VCaP (cell line): ENCODE data around the gene COG7.
"Not testable (repeated sequence)": the region's sequence is repeated elsewhere in the genome, so short reads cannot be mapped to it uniquely, and the experiment has no call there.

ENCODE experiments used
- H3K27ac ChIP-seq: fragments of 450-650 bp; 2 replicates; pipeline ENCODE4 v1.5.1; 2017
- CTCF ChIP-seq: fragments of 450-650 bp; conservative IDR thresholded peaks from 2 replicates; pipeline ENCODE4 v1.5.1; 2017; ENCODE audit warnings: mild to moderate bottlenecking, moderate library complexity

Gene COG7

GRCh38 chr16:23408242-23408822 lies 44.7 kb downstream of the COG7 start:
- no peak overlapping the region for H3K27ac ChIP-seq
- no peak for TF ChIP-seq CTCF

- no peak overlapping the region for H3K27ac ChIP-seq
- no peak for TF ChIP-seq CTCF
Measured at GRCh38 chr16:23407436-23408127, 45.4 kb downstream of the COG7 start.

- no peak for TF ChIP-seq CTCF
- H3K27ac ChIP-seq = no peak overlapping the region
Measured at GRCh38 chr16:23406546-23407240, 46.3 kb downstream of the COG7 start.

GRCh38 chr16:23406024-23406423 lies 47.0 kb downstream of the COG7 start:
- H3K27ac ChIP-seq = no peak overlapping the region
- TF ChIP-seq CTCF = no peak

- H3K27ac ChIP-seq = no peak overlapping the region
Measured at GRCh38 chr16:23403547-23403946, 49.4 kb downstream of the COG7 start.

GRCh38 chr16:23402100-23402499 lies 50.9 kb downstream of the COG7 start:
- TF ChIP-seq CTCF = no peak
- no peak overlapping the region for H3K27ac ChIP-seq

More at GRCh38 chr16:23403547-23403946, 49.4 kb downstream of the COG7 start:
- TF ChIP-seq CTCF = no peak

- no peak overlapping the region for H3K27ac ChIP-seq
- no peak for TF ChIP-seq CTCF
Measured at GRCh38 chr16:23401139-23401538, 51.9 kb downstream of the COG7 start.

- H3K27ac ChIP-seq = not testable (repeated sequence)
Measured at GRCh38 chr16:23400447-23400846, 52.5 kb downstream of the COG7 start.
